Coronary artery (tissue), 2 donors: ENCODE measurements around the gene ISL1.

ENCODE experiments used
- DNase-seq: peaks from one replicate; pipeline ENCODE4 v3.0.0-alpha.2; 2017; ENCODE audit warnings: low spot score
- H3K27ac ChIP-seq, 2 donors: fragments of 200-600 bp; sonication (generic); one replicate each; pipeline ENCODE4 v1.5.1; 2016 to 2019
- H3K4me3 ChIP-seq: fragments of 200-600 bp; sonication (generic); 2 replicates; pipeline ENCODE4 v1.5.1; 2016; ENCODE audit warnings: mild to moderate bottlenecking, moderate library complexity
- TF ChIP-seq, protein P1 (sequence below): fragments of 200-600 bp; sonication (generic); IDR thresholded peaks from one replicate; pipeline ENCODE4 v1.5.1; 2019; ENCODE audit warnings: antibody characterized with exemption

Gene ISL1

DNA sequence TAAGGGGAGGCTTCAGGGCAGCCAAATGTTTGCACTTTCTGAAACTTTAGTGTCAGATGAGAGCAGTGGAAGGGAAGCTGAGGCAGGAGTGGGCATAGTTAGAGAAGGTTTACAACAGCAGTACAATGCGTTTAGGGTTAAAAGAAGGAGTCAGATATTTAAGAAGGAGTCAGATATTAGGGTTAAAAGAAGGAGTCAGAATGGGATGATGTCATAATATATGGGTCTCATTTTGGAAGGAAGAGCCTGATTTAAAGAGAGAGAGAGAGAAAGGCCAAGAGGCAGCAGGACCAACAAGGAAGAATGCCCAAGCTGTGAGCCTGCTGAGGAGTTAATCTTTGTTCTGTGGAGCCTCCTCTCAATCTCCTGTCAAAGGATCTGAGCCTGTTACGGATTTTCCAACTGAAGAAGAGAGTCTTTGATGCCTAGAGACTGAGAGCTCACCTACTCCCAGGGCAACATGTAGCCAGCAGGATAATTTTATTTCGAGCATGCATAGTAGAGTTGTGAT is 9.5 kb downstream of the ISL1 start:
- no peak overlapping the region for H3K4me3 ChIP-seq
- TF ChIP-seq, protein P1, sequence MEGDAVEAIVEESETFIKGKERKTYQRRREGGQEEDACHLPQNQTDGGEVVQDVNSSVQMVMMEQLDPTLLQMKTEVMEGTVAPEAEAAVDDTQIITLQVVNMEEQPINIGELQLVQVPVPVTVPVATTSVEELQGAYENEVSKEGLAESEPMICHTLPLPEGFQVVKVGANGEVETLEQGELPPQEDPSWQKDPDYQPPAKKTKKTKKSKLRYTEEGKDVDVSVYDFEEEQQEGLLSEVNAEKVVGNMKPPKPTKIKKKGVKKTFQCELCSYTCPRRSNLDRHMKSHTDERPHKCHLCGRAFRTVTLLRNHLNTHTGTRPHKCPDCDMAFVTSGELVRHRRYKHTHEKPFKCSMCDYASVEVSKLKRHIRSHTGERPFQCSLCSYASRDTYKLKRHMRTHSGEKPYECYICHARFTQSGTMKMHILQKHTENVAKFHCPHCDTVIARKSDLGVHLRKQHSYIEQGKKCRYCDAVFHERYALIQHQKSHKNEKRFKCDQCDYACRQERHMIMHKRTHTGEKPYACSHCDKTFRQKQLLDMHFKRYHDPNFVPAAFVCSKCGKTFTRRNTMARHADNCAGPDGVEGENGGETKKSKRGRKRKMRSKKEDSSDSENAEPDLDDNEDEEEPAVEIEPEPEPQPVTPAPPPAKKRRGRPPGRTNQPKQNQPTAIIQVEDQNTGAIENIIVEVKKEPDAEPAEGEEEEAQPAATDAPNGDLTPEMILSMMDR: no peak
- DNase-seq: no peak
- H3K27ac ChIP-seq: no peak overlapping the region

DNA sequence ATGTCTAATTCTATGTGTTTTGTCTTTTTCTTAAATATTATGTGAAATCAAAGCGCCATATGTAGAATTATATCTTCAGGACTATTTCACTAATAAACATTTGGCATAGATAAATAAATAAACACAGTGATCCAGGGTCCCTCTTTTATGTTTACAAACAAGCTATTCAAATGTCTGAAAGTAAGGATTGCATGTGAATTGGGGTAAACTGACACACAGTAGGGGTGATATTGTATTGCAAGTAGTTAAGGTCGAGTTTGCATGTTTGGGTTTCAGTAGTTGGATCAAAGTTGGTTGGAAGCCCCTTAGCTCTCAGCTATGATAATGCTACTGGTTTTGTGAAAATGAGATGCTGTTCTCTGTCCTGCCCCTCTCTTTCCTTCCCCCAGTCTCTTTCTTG is 11.4 kb downstream of the ISL1 start:
- DNase-seq: no peak
- no peak overlapping the region for H3K27ac ChIP-seq
- TF ChIP-seq, protein P1: no peak
- H3K4me3 ChIP-seq: no peak overlapping the region

DNA sequence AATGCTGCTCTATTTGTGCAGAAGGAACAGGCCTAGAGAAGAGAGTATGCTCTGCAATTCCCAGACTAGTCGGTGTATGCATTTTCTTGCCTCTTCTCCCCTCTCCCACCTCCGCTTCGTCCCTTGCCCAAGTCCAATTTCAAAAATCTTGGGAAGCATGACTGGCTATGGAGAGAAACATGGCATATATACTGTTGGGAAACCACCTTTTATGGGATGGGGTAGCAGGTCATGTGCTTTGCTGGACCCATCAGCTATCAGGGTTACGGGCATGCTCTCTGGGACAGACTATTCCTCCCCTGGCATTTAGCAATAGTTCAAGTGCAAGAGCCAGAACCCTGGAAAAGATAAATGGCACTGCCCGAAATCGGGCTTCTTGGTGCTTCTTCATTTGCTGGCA is 12.0 kb downstream of the ISL1 start:
- DNase-seq: no peak
- H3K4me3 ChIP-seq: no peak overlapping the region
- TF ChIP-seq, protein P1: no peak
- no peak overlapping the region for H3K27ac ChIP-seq

DNA sequence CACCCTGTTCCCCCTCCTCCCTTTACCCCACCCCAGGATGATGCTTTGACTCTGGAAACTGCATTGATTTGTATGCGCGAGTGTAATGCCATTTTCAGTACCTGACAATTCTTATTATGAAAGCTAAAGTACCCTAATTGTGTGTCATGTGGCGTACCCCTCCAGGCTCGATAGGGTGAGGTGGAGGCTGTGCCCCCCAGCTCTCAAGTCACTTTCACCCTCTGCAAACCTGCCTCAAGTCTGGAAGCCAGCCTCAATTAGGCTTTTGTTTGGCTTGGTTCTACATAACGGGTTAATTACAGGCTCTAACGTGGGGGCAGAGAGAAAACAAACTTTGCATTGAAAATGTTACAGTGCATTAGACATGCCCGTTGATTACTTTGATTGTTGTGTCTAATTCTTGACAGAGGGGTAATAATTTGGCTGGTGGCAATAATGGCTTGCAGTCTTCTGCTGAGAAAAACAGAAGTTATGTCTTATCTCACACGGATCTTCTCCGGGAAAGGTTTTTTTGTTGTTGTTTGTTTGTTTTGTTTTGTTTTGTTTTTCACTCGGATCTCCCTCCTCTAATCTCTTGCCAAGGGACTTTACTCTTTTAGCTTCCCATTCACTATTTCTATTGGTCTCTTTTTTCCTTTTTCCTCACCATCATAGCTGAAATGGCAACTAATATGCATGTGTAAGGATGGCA is 12.6 kb downstream of the ISL1 start:
- Histone ChIP-seq H3K4me3 (no peak overlapping the region), H3K27ac (no peak overlapping the region)
- TF ChIP-seq, protein P1: no peak

DNA sequence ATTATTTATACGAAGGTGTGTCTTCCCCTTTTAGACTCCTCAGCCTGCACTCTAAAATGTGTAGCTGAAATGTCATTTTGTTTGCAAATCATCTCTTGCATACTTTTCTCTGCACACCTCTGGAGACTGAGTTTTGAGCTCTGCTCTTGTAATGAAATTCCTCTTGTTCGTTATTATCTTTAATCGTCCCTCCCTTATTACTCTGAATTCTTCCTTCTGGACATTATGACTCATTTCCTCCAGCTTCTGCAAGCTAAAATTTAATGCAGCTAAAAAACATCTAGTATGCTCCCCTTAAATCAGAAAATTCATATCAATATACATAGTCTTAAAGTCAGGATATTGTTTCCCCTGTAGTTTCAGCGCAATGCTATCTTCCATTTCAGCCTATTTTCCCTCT is 13.5 kb downstream of the ISL1 start:
- DNase-seq: no peak
- TF ChIP-seq, protein P1: no peak
- Histone ChIP-seq H3K4me3 (no peak overlapping the region), H3K27ac (no peak overlapping the region)

More for the DNA sequence above, 12.6 kb downstream of the ISL1 start:
- no peak for DNase-seq

DNA sequence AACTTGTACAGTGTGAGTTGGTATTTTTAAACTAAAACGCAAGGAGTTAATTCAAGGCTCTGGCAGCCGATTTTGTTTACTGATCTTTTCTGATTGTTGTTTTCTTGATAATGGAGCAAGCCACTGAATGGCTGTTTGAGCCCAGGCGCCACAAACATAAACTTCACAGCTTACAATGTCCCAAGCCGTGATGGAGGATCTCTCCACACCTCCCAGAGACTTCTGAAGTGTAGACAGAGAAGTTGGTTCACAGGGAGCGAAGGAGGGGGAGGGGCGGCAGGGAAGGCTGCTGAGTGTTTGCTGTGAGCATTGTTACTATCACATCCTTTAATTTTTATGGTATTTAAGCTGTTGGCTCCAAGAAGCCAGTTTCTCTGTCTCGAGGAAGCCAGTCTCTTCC is 14.7 kb downstream of the ISL1 start:
- no peak for DNase-seq
- TF ChIP-seq, protein P1: no peak
- no peak overlapping the region for H3K4me3 ChIP-seq
- H3K27ac ChIP-seq: no peak overlapping the region

DNA sequence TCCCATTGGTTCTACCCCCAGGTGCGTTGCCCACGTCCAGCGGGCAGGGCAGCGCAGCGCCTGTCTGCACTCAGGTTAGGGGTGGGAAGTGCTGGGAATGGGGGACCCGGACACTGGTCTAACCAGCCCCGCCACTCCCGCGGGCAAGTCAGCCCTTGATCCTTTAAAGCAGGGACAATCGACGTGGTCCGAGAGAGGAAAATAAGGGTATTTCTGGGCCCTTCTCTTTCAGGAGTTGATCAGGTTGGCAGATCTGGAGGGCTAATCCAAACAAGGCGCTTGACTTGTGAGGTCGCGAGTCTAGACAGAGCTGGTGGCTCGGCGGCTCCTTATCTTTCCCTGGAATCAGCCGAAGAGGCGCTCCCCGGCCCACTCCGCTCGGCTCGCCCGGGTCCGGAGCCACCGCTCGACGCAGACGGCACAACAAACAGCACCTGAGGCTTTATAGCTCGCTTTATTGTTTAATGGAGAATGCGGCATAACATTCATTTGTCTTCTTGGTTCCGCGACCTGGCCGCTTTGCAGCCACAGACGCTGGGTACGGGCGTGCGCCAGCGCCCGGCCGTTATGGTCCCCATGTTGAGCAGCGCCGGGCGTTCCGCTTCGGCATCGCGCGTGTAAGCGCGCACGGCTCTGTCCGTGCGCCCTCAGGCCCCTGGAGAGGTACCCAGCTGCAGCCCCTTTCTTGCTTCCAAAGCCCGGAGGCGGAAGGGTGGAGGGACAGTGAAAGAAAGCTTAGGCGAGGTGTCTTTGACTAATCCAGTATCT is 15.8 kb downstream of the ISL1 start:
- H3K4me3 ChIP-seq: no peak overlapping the region
- no peak overlapping the region for H3K27ac ChIP-seq
- no peak for DNase-seq
- TF ChIP-seq, protein P1: no peak
